Embryonic facial prominence (tissue), 1 donor: ENCODE measurements around the gene ZNF283.
"Not testable (repeated sequence)": the region's sequence is repeated elsewhere in the genome, so short reads cannot be mapped to it uniquely, and the experiment has no call there.

Source experiments
- DNase-seq: peaks from one replicate; pipeline ENCODE4 v3.0.0-alpha.2; 2016; ENCODE audit errors: extremely low spot score

The ZNF283 gene

GRCh38 chr19:43848821-43849220, 21.7 kb downstream of the ZNF283 start:
- DNase-seq: no peak

- no peak for DNase-seq
These were observed 31.1 kb downstream of the ZNF283 start for GRCh38 chr19:43858174-43858573.

- not testable (repeated sequence) for DNase-seq
These were observed 39.8 kb downstream of the ZNF283 start for GRCh38 chr19:43866923-43867322.

- DNase-seq: no peak
These were observed 45.6 kb downstream of the ZNF283 start for GRCh38 chr19:43872547-43873336.

GRCh38 chr19:43880483-43880882, 53.4 kb downstream of the ZNF283 start:
- no peak for DNase-seq

GRCh38 chr19:43883864-43884263, 56.7 kb downstream of the ZNF283 start, which contains the start of gene ZNF404:
Gene ZNF404 (minus strand): TSS chr19:43883964.
- no peak for DNase-seq

- DNase-seq: no peak
These were observed 68.7 kb downstream of the ZNF283 start for GRCh38 chr19:43895727-43896308.
